ENCODE data around the gene PRR5L.

Gene PRR5L

GRCh38 chr11:36358436-36358835 is 62.3 kb downstream of the PRR5L start:
- no peak for DNase-seq (ENCODE audit: low read depth in 2 of 2)

- no peak for DNase-seq (ENCODE audit: low read depth in 2 of 2)
These were observed 64.2 kb downstream of the PRR5L start for GRCh38 chr11:36360318-36360717.

- DNase-seq (ENCODE audit: low read depth in 2 of 2) = no peak
These were observed 64.8 kb downstream of the PRR5L start for GRCh38 chr11:36360826-36361415.

- DNase-seq (ENCODE audit: low read depth in 2 of 2) = no peak
These were observed 65.4 kb downstream of the PRR5L start for GRCh38 chr11:36361472-36361871.

GRCh38 chr11:36361901-36362391 is 65.9 kb downstream of the PRR5L start:
- no peak for DNase-seq (ENCODE audit: low read depth in 2 of 2)

- no peak for DNase-seq (ENCODE audit: low read depth in 2 of 2)
These were observed 66.8 kb downstream of the PRR5L start for GRCh38 chr11:36362902-36363301.

GRCh38 chr11:36363361-36364268 is 67.5 kb downstream of the PRR5L start:
- DNase-seq (ENCODE audit: low read depth in 2 of 2) = no peak

GRCh38 chr11:36364551-36365325 is 68.7 kb downstream of the PRR5L start:
- no peak for DNase-seq (ENCODE audit: low read depth in 2 of 2)

- no peak for DNase-seq (ENCODE audit: low read depth in 2 of 2)
These were observed 69.8 kb downstream of the PRR5L start for GRCh38 chr11:36365907-36366306.

- no peak for DNase-seq (ENCODE audit: low read depth in 2 of 2)
These were observed 72.0 kb downstream of the PRR5L start for GRCh38 chr11:36367806-36368680.

GRCh38 chr11:36371181-36371580 is 75.1 kb downstream of the PRR5L start:
- no peak for DNase-seq (ENCODE audit: low read depth in 2 of 2)

GRCh38 chr11:36371590-36371989 is 75.5 kb downstream of the PRR5L start:
- DNase-seq (ENCODE audit: low read depth in 2 of 2) = no peak

GRCh38 chr11:36372101-36372771 is 76.1 kb downstream of the PRR5L start:
- no peak for DNase-seq (ENCODE audit: low read depth in 2 of 2)

- DNase-seq (ENCODE audit: low read depth in 2 of 2) = no peak
These were observed 77.2 kb downstream of the PRR5L start for GRCh38 chr11:36373016-36374010.

- no peak for DNase-seq (ENCODE audit: low read depth in 2 of 2)
These were observed 78.6 kb downstream of the PRR5L start for GRCh38 chr11:36374726-36375125.

GRCh38 chr11:36375353-36376008 is 79.4 kb downstream of the PRR5L start:
- no peak for DNase-seq (ENCODE audit: low read depth in 2 of 2)

GRCh38 chr11:36376009-36376887 is 80.2 kb downstream of the PRR5L start:
- DNase-seq (ENCODE audit: low read depth in 2 of 2) = no peak

Measured in stimulated activated CD8-positive, alpha-beta memory T cell treated with anti-CD3 and anti-CD28 coated beads, Interleukin-2, amount 100 ng/mL, for 1 hour (primary cell).